Thymus (tissue), 11 donors: ENCODE results near the gene RPP40. TPM values are rescaled to one million over a fixed set of nuclear protein-coding genes. Genes with fewer than 3 reads are reported as not detected.
A peak's percentile ranks its signal among the peaks of the same experiment; 100 is the strongest.

ENCODE experiments used
- DNase-seq, 9 donors: peaks; one replicate each; pipeline ENCODE4 v3.0.0-alpha.2; 2013; ENCODE audit warnings: low spot score in 9 of 9, low read depth in 6 of 9, missing footprints in 1 of 9
- H3K27ac ChIP-seq, 2 donors: one replicate each; pipeline ENCODE4 v1.5.1; 2013; ENCODE audit warnings: control low read depth in 1 of 2, low read depth in 1 of 2, low read length in 1 of 2, mild to moderate bottlenecking in 1 of 2, moderate library complexity in 1 of 2
- H3K27me3 ChIP-seq, 2 donors: one replicate each; pipeline ENCODE4 v1.5.1; 2013; ENCODE audit warnings: low read length in 1 of 2; ENCODE audit not compliant: control insufficient read depth in 2 of 2, insufficient read depth in 1 of 2
- H3K36me3 ChIP-seq, 2 donors: one replicate each; pipeline ENCODE4 v1.5.1; 2013; ENCODE audit warnings: low read length in 1 of 2, mild to moderate bottlenecking in 1 of 2, moderate library complexity in 1 of 2; ENCODE audit not compliant: control insufficient read depth in 2 of 2, insufficient read depth in 2 of 2
- H3K4me1 ChIP-seq, 2 donors: one replicate each; pipeline ENCODE4 v1.5.1; 2013; ENCODE audit warnings: low read length in 2 of 2; ENCODE audit not compliant: control insufficient read depth in 2 of 2, insufficient read depth in 2 of 2
- H3K4me3 ChIP-seq, 2 donors: one replicate each; pipeline ENCODE4 v1.5.1; 2013; ENCODE audit warnings: low read length in 2 of 2, control low read depth in 1 of 2, mild to moderate bottlenecking in 1 of 2
- H3K9me3 ChIP-seq, 2 donors: one replicate each; pipeline ENCODE4 v1.5.1; 2013; ENCODE audit warnings: low read length in 1 of 2, mild to moderate bottlenecking in 1 of 2; ENCODE audit not compliant: control insufficient read depth in 2 of 2, insufficient read depth in 1 of 2
- WGBS: extraction: QIAGEN DNeasy Blood & Tissue Kit; methylation state at CpG from one replicate; pipeline ENCODE4 v1.1.7; 2013; 5-methylcytosine and 5-hydroxymethylcytosine counted together
- polyA plus RNA-seq: library from polyadenylated mRNA; stranded (reverse); fragments of 200-250 nt; gene quantifications from one replicate; pipeline ENCODE4 v1.2.3, GENCODE V29; 2013
- total RNA-seq: library from RNA; stranded (reverse); fragments of 120-200 nt; gene quantifications from one replicate; pipeline ENCODE4 v1.2.4, GENCODE V29; 2013
- donor health status: healthy.

The RPP40 gene
- total and polyA plus RNA-seq, 2 donors = 9.3 to 10.1 TPM

GRCh38 chr6:4957521-4958231, 46.2 kb downstream of the RPP40 start:
- H3K27me3 ChIP-seq = no peaks in the 10 kb centered on the region
- no peak for DNase-seq
- WGBS = 89% methylated on average over 9 of the region's 9 CpGs
- peaks cover 8 to 11% of the 10 kb centered on the region in 2 donors for H3K36me3 ChIP-seq
- H3K27ac ChIP-seq = no peak overlapping the region
- H3K4me1 ChIP-seq = no peaks in the 10 kb centered on the region
- no peaks in the 10 kb centered on the region for H3K9me3 ChIP-seq
- no peak overlapping the region for H3K4me3 ChIP-seq

- no peak overlapping the region for H3K4me3 ChIP-seq
- 95% methylated on average over 5 of the region's 5 CpGs for WGBS
- no peak overlapping the region for H3K27ac ChIP-seq
- H3K27me3 ChIP-seq = no peaks in the 10 kb centered on the region
- H3K4me1 ChIP-seq = no peaks in the 10 kb centered on the region
- no peaks in the 10 kb centered on the region for H3K9me3 ChIP-seq
- H3K36me3 ChIP-seq = peaks cover 11 to 12% of the 10 kb centered on the region in 2 donors
- DNase-seq = no peak
Observed at GRCh38 chr6:4956625-4957024, 47.2 kb downstream of the RPP40 start.

- no peak overlapping the region for H3K4me3 ChIP-seq
- H3K9me3 ChIP-seq = no peaks in the 10 kb centered on the region
- peaks cover 0 to 3% of the 10 kb centered on the region in 2 donors for H3K4me1 ChIP-seq
- peaks cover 13 to 19% of the 10 kb centered on the region in 2 donors for H3K36me3 ChIP-seq
- H3K27ac ChIP-seq = no peak overlapping the region
- 99% methylated on average over 12 of the region's 12 CpGs for WGBS
- DNase-seq = no peak
- H3K27me3 ChIP-seq = no peaks in the 10 kb centered on the region
Observed at GRCh38 chr6:4953440-4953839, 50.4 kb downstream of the RPP40 start.

- Histone ChIP-seq H3K9me3 (no peaks in the 10 kb centered on the region), H3K4me1 (peaks cover 0 to 3% of the 10 kb centered on the region in 2 donors), H3K36me3 (peaks cover 18 to 26% of the 10 kb centered on the region in 2 donors), H3K27ac (no peak overlapping the region), H3K27me3 (no peaks in the 10 kb centered on the region), H3K4me3 (no peak overlapping the region)
- 98% methylated on average over 14 of the region's 14 CpGs for WGBS
- DNase-seq = no peak
Observed at GRCh38 chr6:4950836-4951533, 52.9 kb downstream of the RPP40 start.

GRCh38 chr6:4950076-4950475, 53.8 kb downstream of the RPP40 start:
- no peak overlapping the region for H3K4me3 ChIP-seq
- WGBS = 98% methylated on average over 11 of the region's 11 CpGs
- peaks cover 0 to 3% of the 10 kb centered on the region in 2 donors for H3K4me1 ChIP-seq
- DNase-seq = no peak
- H3K27ac ChIP-seq = no peak overlapping the region
- peaks cover 27 to 35% of the 10 kb centered on the region in 2 donors for H3K36me3 ChIP-seq
- H3K27me3 ChIP-seq = no peaks in the 10 kb centered on the region
- H3K9me3 ChIP-seq = no peaks in the 10 kb centered on the region

GRCh38 chr6:4948781-4949450, 54.9 kb downstream of the RPP40 start:
- WGBS = 94% methylated on average over 15 of the region's 15 CpGs
- H3K27me3 ChIP-seq = no peaks in the 10 kb centered on the region
- DNase-seq = peak in 1 of 9 donors; percentile 17
- H3K4me1 ChIP-seq = peaks cover 0 to 3% of the 10 kb centered on the region in 2 donors
- H3K4me3 ChIP-seq = no peak overlapping the region
- H3K9me3 ChIP-seq = no peaks in the 10 kb centered on the region
- peaks cover 26 to 40% of the 10 kb centered on the region in 2 donors for H3K36me3 ChIP-seq
- H3K27ac ChIP-seq = no peak overlapping the region

GRCh38 chr6:4947716-4948115, 56.1 kb downstream of the RPP40 start:
- H3K4me1 ChIP-seq = peaks cover 0 to 5% of the 10 kb centered on the region in 2 donors
- no peak overlapping the region for H3K4me3 ChIP-seq
- H3K9me3 ChIP-seq = no peaks in the 10 kb centered on the region
- H3K27me3 ChIP-seq = no peaks in the 10 kb centered on the region
- 96% methylated on average over 13 of the region's 13 CpGs for WGBS
- H3K36me3 ChIP-seq = peaks cover 18 to 34% of the 10 kb centered on the region in 2 donors
- H3K27ac ChIP-seq = no peak overlapping the region
- no peak for DNase-seq

- DNase-seq = no peak
- peaks cover 14 to 34% of the 10 kb centered on the region in 2 donors for H3K36me3 ChIP-seq
- no peak overlapping the region for H3K27ac ChIP-seq
- H3K4me1 ChIP-seq = peaks cover 0 to 12% of the 10 kb centered on the region in 2 donors
- H3K27me3 ChIP-seq = no peaks in the 10 kb centered on the region
- no peaks in the 10 kb centered on the region for H3K9me3 ChIP-seq
- 97% methylated on average over 11 of the region's 11 CpGs for WGBS
- no peak overlapping the region for H3K4me3 ChIP-seq
Observed at GRCh38 chr6:4946521-4946920, 57.3 kb downstream of the RPP40 start.
